GM23248 (cell line): ENCODE results near the gene INS.

ENCODE experiments used
- EZH2 ChIP-seq: fragments of 200-600 bp; sonication (generic); IDR thresholded peaks from 2 replicates; pipeline ENCODE4 v1.6.1; 2018; ENCODE audit warnings: antibody characterized with exemption, mild to moderate bottlenecking; ENCODE audit not compliant: insufficient read depth, poor library complexity, severe bottlenecking
- EZH2phosphoT487 ChIP-seq: fragments of 200-600 bp; sonication (generic); IDR thresholded peaks from 2 replicates; pipeline ENCODE4 v1.6.1; 2018; ENCODE audit warnings: antibody characterized with exemption, moderate library complexity, mild to moderate bottlenecking, low read depth; ENCODE audit not compliant: insufficient read depth

- TF ChIP-seq EZH2 (no peak), EZH2phosphoT487 (no peak)
These were observed 27.7 kb upstream of the INS start for GRCh38 chr11:2188745-2189144.
